Activated CD8-positive, alpha-beta memory T cell treated with anti-CD3 and anti-CD28 coated beads for 1 hour (primary cell): ENCODE measurements around the gene DLG2.

Experiments
- DNase-seq, 2 donors: peaks; one replicate each; pipeline ENCODE4 v3.0.0-alpha.2; 2020; ENCODE audit warnings: low read depth in 1 of 2; ENCODE audit errors: extremely low read depth in 1 of 2

DLG2 gene

DNA sequence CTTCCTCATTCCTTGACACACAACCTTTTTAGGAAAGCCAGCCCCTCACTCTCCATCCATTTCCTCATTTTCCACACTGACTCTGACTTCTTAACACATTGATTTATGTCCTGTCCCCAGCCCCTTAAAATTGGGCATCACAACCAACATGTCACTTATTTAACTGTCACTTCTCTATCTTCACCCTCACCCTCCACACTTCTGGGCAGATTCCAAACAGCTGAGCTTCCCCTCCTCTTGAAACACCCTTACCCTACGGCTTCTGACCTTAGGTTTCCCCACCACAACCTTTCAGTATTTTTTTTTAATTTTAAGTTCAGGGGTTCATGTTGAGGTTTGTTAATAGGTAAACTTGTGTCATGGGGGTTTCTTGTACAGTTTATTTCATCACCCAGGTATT lies 696.3 kb downstream of the DLG2 start:
- no peak for DNase-seq

DNA sequence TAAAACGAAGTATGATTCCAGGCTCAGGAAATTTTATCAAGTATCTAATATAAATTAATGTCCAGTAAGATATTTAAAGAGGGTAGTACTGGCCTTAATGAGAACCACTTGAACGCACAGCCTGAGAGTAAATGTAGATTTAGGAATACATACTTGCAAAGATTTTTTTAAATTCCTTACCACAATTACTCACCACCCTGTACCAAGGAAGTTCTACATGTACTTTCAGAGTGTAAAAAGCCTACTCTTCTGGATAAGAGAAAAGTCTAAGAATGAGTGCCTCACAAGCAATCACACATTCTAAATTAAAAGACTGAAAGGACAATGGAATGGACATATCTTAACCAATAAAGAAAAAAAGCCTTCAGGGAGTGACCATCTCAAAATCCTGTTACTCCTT lies 697.4 kb downstream of the DLG2 start:
- no peak for DNase-seq

- no peak for DNase-seq
Measured at GRCh38 chr11:84924154-84924692, 702.9 kb downstream of the DLG2 start.

DNA sequence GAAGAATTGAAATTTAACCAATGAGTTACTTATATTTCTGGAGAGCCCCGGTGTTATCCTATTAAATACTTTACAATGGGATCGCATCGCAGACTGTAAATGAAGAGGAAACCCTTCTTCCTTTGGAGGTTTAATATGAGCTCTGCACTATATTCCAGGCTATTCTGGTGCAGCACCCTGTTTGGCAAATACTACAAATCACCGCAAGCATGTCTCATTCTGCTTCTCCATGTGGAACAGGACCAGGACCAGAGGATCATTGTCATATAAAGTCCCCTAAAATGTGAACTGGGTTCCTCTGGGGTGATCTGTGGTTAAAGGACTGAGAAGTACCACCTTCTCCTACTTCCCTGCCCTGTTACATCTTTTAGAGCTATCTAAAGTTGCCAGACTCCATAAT lies 703.7 kb downstream of the DLG2 start:
- DNase-seq, result no peak

GRCh38 chr11:84922836-84923235 lies 704.3 kb downstream of the DLG2 start:
- no peak for DNase-seq

DNA sequence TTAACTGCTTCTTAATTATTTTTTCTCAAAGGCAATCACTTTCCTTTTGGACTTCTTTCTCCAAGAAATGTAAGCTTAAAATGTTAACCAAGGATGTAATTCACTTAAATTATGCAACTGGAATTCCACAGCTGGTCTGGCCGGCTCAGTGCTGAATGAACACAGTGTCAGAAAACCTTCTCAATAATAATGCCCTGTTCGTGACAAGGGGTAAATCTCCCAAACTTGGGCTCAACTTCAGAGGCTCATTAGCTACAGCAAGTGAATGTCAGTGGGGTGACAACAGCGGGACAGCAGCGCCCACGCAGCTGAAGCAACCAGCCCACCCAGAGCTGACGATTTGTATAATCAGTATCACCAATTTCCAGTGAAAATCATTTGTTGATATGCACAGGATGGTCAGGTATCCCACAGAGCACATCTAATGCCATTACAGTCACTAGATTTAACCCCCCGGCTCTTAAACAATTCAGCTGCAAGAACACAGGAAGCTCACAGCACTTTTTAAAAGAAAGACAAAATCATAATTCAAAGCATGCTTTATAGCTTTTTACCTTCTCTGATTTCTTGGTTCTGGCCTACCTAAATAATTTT lies 704.8 kb downstream of the DLG2 start:
- DNase-seq, result no peak

DNA sequence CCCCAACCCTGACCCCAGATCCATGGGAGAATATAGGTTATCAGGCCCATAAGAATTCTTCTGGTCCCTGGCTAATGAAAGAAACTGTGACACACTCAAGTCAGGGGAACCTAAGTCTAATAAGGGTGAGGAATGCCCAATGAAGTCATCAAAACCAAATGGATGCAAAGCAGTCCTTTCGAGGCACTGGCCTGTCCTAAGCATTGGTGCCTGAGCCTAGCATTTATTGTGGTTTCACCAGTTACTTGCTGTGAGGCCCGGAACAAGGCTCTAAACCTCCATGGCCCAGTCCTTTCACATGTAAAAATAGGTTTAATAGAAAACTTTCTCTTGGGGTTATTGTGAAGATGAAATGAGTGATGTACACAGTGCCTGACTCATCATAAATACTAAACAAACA lies 712.6 kb downstream of the DLG2 start:
- no peak for DNase-seq

DNA sequence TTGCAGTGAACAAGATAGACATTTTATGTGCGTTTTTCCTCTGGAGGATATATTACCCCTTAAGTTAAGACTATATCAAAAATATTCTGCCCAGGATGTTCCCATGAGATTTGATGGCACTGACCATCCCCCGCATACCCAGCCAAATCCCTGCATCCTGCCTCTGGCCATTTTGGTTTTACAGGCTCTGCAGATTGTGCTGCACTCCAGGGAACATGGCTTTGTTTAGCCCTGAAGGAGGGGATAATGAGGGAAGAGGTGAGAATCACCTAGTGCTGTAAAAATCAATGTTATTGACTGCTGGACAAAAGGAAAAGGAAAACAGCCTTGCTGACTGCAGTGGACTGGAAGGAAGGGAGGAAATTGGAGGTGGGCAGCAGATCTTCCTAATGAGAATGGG lies 717.4 kb downstream of the DLG2 start:
- no peak for DNase-seq

DNA sequence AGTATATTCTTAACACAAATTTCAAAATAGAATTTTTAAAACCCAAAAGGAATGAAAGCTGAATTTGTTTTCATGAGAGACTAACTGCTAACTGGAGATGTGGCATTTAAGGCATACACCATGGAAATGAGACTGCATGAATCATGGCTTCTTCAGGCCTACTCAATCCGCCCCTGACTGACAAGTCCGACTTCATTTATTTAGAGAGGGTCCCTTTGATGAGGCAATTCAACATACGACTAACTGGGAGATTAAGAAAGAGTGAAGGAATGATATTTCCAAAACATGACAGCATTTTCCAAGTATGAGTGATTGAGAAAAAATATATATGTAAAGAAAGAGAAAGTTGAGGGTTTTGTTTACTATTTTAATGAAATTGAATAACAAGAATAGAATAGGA lies 720.1 kb downstream of the DLG2 start:
- no peak for DNase-seq

- no peak for DNase-seq
Measured at GRCh38 chr11:84905411-84905810, 721.7 kb downstream of the DLG2 start.

DNA sequence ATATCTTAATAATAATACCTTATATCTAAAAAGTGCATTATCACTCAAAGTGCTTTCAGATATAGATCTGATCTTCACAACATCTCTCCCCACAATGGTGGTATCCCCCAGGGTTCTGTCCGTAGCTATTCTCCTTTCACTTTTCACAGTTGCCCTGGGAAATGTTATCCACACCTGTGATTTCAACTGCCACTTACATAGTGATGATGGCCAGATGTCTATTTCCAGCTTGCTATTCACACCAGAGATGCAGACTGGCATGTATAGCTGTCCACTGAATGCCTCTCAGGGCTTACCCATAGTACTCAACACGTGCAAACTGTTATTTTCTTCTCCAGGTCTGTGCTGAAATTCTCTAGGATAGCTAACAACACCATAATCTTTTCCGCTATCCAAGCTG lies 724.7 kb downstream of the DLG2 start:
- no peak for DNase-seq

DNA sequence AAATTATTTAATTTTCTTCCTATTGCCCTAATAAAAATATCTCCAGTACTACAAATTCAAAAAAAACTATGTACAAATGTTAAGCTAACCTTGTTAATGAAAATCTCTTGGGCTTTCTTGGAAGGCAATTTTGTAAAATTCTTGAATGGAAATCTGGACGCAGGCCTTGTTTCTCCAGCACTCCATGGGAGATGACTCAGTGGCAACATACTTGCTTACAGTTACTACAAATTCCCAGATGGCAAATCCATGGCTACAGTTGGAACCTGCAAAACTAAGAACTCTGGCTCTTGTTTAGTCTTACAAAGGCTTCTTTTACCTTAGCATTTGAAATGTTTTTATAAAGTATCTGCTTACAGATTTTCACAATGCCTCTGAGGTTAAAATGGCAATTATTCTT lies 725.2 kb downstream of the DLG2 start:
- no peak for DNase-seq

DNA sequence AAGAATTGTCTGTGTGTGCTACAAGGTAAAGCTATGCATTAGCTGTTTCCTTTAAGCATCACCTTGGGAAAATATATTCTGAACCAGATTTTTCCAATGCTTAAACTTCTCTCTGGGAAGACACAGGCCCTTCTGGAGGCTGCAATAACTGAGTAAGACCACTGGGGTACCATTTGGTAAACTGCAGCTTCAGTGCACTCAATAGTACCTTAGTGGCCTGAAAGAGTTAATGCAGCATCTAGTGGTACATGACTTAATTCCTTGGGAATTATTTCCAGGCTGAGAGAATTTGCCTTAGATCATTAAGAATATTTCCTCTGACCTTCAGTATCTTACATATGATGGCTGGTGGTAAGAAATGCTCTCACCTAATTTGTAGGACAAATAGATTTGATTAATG lies 727.4 kb downstream of the DLG2 start:
- DNase-seq, result no peak

- DNase-seq, result no peak
Measured at GRCh38 chr11:84899134-84899533, 728.0 kb downstream of the DLG2 start.

- no peak for DNase-seq
Measured at GRCh38 chr11:84894666-84895065, 732.5 kb downstream of the DLG2 start.

GRCh38 chr11:84890676-84891075 lies 736.5 kb downstream of the DLG2 start:
- DNase-seq, result no peak

DNA sequence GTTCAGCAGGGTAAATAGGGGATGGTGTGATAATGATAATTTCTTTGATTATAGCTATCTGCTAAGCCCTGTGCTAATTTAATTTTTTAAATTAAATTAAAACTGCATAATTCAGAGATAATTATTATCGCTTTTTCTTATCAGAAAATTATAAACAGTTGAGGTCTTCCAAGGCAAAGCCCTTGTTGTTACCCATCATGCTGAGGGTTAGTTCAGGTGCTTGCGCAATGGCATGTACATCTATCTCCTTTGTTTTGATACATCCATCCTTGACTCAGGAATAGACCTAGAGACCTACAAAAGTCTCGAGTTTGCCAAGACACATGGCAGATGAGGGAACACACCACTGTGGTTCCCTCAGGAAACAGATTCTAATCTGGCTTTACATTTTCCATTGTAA lies 737.6 kb downstream of the DLG2 start:
- DNase-seq, result no peak

DNA sequence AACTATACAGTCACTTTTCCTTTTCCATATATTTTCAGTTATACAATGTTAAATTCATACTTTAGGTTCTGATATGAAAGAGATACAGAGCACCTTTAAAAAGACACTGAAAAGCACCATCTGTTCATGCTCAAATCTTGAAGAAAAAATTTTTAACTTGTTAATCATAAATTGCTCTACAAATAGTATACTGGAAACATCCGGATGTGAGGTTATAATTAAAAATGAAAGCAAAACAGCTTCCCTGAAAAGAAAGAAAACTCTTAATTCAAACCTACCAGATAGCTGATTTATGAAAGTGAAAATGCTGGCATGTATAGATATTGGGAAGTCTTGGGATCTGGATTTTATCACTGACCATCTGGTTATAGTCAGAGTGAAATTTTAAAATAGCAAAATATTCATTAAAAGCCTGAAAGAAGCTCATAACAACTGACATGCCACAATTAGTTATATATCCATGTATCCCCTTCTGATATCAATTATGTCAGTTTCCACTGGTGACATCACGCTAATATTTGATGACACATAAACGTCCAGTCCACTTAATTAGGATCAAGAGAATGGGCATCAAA lies 740.0 kb downstream of the DLG2 start:
- DNase-seq, result no peak

GRCh38 chr11:84886344-84886743 lies 740.8 kb downstream of the DLG2 start:
- no peak for DNase-seq

DNA sequence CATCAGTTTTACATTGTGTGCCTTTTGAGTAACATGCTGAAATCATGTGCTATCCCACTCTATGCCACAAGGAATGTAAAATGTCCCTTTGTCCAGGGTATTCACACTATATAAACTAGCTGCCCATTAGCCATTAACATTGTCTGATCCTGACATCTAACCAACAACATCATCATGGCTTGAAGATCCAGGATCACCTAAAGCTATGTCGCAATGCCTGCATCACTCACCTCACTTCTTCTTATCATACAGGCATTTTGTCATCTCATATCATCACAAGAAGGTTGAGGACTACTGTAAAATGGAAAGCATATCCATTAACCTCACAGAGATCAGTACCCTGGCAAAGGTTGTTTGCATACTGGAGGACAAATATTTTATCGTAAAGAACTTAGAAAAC lies 742.3 kb downstream of the DLG2 start:
- no peak for DNase-seq

DNA sequence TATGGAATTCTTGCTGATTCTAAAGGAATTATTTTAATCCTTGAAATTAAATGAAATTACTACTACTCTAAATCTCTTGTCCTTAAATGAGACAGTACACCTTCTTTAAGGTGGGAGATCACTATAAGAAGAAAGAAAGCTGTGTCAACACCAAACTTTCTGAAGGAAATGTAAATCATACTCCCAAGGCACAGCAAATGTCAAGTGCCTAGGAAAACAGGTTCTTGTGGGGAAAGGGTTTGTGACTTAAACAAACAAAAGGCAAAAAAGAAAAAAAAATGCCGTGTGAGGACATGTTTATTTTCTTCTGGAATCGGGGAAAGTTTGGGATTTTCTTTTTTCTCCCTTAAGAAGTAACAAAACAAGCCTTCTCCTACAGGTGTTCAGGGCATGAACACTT lies 745.1 kb downstream of the DLG2 start:
- no peak for DNase-seq

GRCh38 chr11:84871116-84871515 lies 756.0 kb downstream of the DLG2 start:
- no peak for DNase-seq

DNA sequence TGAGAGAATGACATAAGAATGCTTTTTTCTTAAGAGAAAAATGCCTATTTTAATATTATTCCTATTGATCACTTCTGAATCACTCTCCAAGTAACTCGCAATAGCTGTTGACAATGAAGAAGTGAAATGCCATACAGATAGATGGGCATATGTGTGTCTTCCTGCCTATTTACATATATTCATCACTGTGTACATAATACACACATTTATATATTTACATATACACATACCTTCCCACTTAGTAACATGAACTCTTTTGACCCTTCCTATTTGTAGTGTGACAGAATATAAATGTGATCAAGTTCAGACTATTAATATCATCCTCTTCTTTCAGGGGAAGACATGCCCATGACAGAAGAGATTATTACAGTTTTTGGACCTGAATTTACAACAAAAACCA lies 756.7 kb downstream of the DLG2 start:
- no peak for DNase-seq
